ENCODE measurements around the gene GPRIN3. TPM values are rescaled to one million over a fixed set of nuclear protein-coding genes. Genes with fewer than 3 reads are reported as not detected.
"Not testable (repeated sequence)": the region's sequence is repeated elsewhere in the genome, so short reads cannot be mapped to it uniquely, and the experiment has no call there.

GPRIN3 gene
- total RNA-seq, 1 donor: 51.6 TPM

GRCh38 chr4:89329280-89329679 is 21.7 kb upstream of the GPRIN3 start:
- peaks cover 36% of the 10 kb centered on the region for H3K4me1 ChIP-seq (ENCODE audit: insufficient read depth, low read length)
- H3K4me3 ChIP-seq (ENCODE audit: low read length): no peak overlapping the region
- H3K27me3 ChIP-seq (ENCODE audit: insufficient read depth, low read length): no peaks in the 10 kb centered on the region

GRCh38 chr4:89324671-89325070 is 17.1 kb upstream of the GPRIN3 start:
- Histone ChIP-seq H3K27me3 (ENCODE audit: insufficient read depth, low read length) (no peaks in the 10 kb centered on the region), H3K4me3 (ENCODE audit: low read length) (no peak overlapping the region), H3K4me1 (ENCODE audit: insufficient read depth, low read length) (peaks cover 20% of the 10 kb centered on the region), H3K9me3 (ENCODE audit: low read depth, low read length) (no peaks in the 10 kb centered on the region)

More at GRCh38 chr4:89329280-89329679, 21.7 kb upstream of the GPRIN3 start:
- H3K9me3 ChIP-seq (ENCODE audit: low read depth, low read length): no peaks in the 10 kb centered on the region

DNA sequence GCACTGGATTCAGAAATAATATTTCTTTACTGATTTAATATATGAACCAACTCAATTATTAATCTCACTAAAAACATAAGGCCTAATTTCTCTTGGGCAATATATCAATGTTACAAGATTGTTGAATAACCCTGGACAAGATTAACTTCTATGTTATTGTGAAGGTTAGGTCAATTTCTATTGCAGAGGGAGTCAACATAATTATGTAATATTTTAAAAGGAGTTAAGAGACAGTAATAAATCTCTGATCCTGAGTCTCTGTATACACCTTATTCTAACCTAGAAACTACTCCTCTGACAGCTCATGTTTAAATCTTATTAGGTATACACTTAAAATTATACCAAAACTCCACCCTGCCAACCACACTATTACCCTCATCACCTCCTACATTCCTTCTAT is 15.1 kb upstream of the GPRIN3 start:
- H3K4me3 ChIP-seq (ENCODE audit: low read length): no peak overlapping the region
- peaks cover 30% of the 10 kb centered on the region for H3K4me1 ChIP-seq (ENCODE audit: insufficient read depth, low read length)
- H3K9me3 ChIP-seq (ENCODE audit: low read depth, low read length): no peaks in the 10 kb centered on the region
- H3K27me3 ChIP-seq (ENCODE audit: insufficient read depth, low read length): no peaks in the 10 kb centered on the region

DNA sequence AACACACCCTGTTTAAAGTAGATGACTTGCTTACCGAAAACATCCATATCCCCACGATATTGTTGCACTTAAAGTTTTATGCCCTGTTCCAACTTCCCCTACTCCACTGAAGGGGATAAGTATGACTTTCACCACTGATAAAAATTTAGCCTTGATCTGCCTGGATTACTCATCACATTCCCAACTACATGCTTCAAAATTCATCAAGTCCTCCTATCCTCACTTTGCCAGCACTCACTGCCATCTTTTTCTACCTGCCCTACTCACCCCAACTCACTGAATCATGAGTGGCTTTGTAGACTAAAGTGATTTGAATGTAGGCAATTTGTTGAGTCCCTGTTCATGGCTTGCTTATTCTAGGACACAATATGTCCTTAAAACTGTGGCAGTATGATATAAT is 12.2 kb upstream of the GPRIN3 start:
- H3K4me3 ChIP-seq (ENCODE audit: low read length): no peak overlapping the region
- H3K9me3 ChIP-seq (ENCODE audit: low read depth, low read length): no peaks in the 10 kb centered on the region
- no peaks in the 10 kb centered on the region for H3K27me3 ChIP-seq (ENCODE audit: insufficient read depth, low read length)
- peaks cover 39% of the 10 kb centered on the region for H3K4me1 ChIP-seq (ENCODE audit: insufficient read depth, low read length)

DNA sequence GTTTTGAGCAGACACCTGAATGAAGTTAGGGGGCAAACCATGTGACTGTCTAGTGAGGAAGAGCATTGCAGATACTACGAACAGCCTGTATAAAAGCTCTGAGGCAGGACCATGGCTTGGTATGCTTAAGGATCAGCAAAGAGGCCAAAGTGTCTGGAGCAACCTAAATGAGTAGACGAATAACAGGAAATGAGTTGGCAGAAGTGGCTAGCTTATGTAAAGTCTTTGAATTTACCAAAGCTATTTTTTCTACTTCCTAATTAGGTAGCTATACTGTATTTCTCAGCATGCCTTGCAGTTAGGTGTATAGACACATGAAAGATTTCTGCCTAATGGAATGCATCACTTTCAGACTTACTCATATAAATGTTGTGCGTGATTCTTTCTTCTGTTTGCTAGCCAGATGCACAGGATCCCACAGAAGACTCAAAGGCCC is 9.3 kb upstream of the GPRIN3 start:
- Histone ChIP-seq H3K4me3 (ENCODE audit: low read length) (no peak overlapping the region), H3K9me3 (ENCODE audit: low read depth, low read length) (no peaks in the 10 kb centered on the region), H3K4me1 (ENCODE audit: insufficient read depth, low read length) (peaks cover 34% of the 10 kb centered on the region), H3K27me3 (ENCODE audit: insufficient read depth, low read length) (no peaks in the 10 kb centered on the region)

GRCh38 chr4:89316211-89316610 is 8.6 kb upstream of the GPRIN3 start:
- H3K27me3 ChIP-seq (ENCODE audit: insufficient read depth, low read length): no peaks in the 10 kb centered on the region
- no peak overlapping the region for H3K4me3 ChIP-seq (ENCODE audit: low read length)
- no peaks in the 10 kb centered on the region for H3K9me3 ChIP-seq (ENCODE audit: low read depth, low read length)
- H3K4me1 ChIP-seq (ENCODE audit: insufficient read depth, low read length): peaks cover 34% of the 10 kb centered on the region

DNA sequence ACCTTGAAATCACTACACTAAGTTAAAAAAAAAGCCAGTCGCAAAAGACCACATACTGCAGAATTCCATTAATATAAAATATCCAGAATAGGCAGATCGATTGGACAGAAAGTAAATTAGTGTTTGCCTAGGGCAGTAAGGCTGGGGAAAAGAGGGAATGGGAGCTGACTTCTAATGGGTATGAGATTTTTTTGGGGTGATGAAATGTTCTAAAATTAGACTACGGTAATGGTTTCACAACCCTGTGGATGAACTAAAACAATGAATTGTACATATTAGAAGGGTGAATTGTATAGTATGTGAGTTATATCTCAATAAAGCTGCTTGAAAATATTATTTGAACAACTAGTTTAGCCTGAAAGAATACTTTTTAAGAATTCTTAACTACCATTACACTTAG is 6.7 kb upstream of the GPRIN3 start:
- H3K4me3 ChIP-seq (ENCODE audit: low read length): no peak overlapping the region
- no peaks in the 10 kb centered on the region for H3K27me3 ChIP-seq (ENCODE audit: insufficient read depth, low read length)
- H3K9me3 ChIP-seq (ENCODE audit: low read depth, low read length): no peaks in the 10 kb centered on the region
- H3K4me1 ChIP-seq (ENCODE audit: insufficient read depth, low read length): peaks cover 34% of the 10 kb centered on the region

- Histone ChIP-seq H3K4me1 (ENCODE audit: insufficient read depth, low read length) (peaks cover 26% of the 10 kb centered on the region), H3K27me3 (ENCODE audit: insufficient read depth, low read length) (no peaks in the 10 kb centered on the region), H3K9me3 (ENCODE audit: low read depth, low read length) (no peaks in the 10 kb centered on the region), H3K4me3 (ENCODE audit: low read length) (no peak overlapping the region)
Observed at GRCh38 chr4:89312066-89312465, 4.5 kb upstream of the GPRIN3 start.

GRCh38 chr4:89311433-89311832 is 3.8 kb upstream of the GPRIN3 start:
- no peaks in the 10 kb centered on the region for H3K9me3 ChIP-seq (ENCODE audit: low read depth, low read length)
- no peak overlapping the region for H3K4me3 ChIP-seq (ENCODE audit: low read length)
- no peaks in the 10 kb centered on the region for H3K27me3 ChIP-seq (ENCODE audit: insufficient read depth, low read length)
- peaks cover 25% of the 10 kb centered on the region for H3K4me1 ChIP-seq (ENCODE audit: insufficient read depth, low read length)

- not testable (repeated sequence) for H3K4me3 ChIP-seq (ENCODE audit: low read length); H3K9me3 ChIP-seq (ENCODE audit: low read depth, low read length); H3K27me3 ChIP-seq (ENCODE audit: insufficient read depth, low read length)
- peaks cover 34% of the 10 kb centered on the region for H3K4me1 ChIP-seq (ENCODE audit: insufficient read depth, low read length)
Observed at GRCh38 chr4:89309154-89309553, 1.6 kb upstream of the GPRIN3 start.

DNA sequence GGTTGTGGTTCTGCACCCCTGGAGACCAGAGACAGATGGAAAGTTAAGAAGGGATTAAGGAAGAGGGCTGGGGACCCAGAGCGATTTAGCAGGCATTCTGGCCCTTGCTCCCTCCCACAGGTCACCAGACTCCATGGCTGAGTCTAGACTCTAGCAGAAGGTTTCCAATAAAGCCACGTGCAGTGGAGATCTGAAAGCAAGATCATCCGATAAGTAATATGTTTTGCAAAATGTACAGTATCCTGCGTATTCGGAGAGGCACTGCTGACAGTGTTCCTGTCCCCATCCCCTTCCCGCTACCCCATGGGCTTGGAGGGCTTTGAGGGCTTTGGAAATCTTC is 531 bp upstream of the GPRIN3 start:
- Histone ChIP-seq H3K27me3 (ENCODE audit: insufficient read depth, low read length) (no peaks in the 10 kb centered on the region), H3K4me1 (ENCODE audit: insufficient read depth, low read length) (peaks cover 42% of the 10 kb centered on the region), H3K9me3 (ENCODE audit: low read depth, low read length) (no peaks in the 10 kb centered on the region), H3K4me3 (ENCODE audit: low read length) (peak overlapping the region; percentile 74)

- H3K27me3 ChIP-seq (ENCODE audit: insufficient read depth, low read length): no peaks in the 10 kb centered on the region
- peak overlapping the region; percentile 74 for H3K4me3 ChIP-seq (ENCODE audit: low read length)
- H3K9me3 ChIP-seq (ENCODE audit: low read depth, low read length): no peaks in the 10 kb centered on the region
- peaks cover 50% of the 10 kb centered on the region for H3K4me1 ChIP-seq (ENCODE audit: insufficient read depth, low read length)
Observed at GRCh38 chr4:89307178-89307445, 488 bp downstream of the GPRIN3 start.

DNA sequence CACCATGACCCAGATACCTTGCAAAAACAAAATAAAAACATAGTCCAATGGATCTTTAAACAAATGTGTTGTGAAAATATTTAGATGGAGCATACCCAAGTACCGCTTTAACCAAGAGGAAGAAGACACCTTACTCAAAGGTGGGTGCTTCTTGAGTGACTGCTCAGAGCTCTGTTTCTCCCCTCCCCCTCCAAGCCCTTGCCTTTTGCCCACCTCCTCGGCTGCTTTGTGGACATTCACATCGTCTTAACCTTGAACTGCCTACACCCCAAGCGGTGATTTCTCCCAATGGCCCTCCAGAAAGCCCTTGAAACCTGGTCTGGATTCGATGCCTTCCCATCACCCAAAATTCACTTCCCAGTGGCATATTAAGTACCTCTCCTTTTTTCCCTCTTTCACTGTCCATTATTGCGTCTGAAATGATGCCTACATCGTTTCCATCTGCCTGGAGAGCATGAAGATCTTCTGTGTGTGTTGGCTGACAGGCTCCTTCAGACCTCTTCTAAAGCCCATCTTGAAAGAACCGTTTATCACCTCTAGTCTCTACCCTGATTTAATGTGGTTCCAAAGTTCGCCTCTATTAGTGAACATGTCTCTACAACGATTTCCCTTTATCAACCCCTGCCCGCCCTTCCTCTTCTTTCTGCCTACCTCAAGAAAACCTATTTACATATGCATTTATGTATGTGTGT is 968 bp downstream of the GPRIN3 start:
- peaks cover 55% of the 10 kb centered on the region for H3K4me1 ChIP-seq (ENCODE audit: insufficient read depth, low read length)
- no peaks in the 10 kb centered on the region for H3K9me3 ChIP-seq (ENCODE audit: low read depth, low read length)
- peak overlapping the region; percentile 74 for H3K4me3 ChIP-seq (ENCODE audit: low read length)
- no peaks in the 10 kb centered on the region for H3K27me3 ChIP-seq (ENCODE audit: insufficient read depth, low read length)

- Histone ChIP-seq H3K4me1 (ENCODE audit: insufficient read depth, low read length) (peaks cover 57% of the 10 kb centered on the region), H3K4me3 (ENCODE audit: low read length) (peak overlapping the region; percentile 74), H3K9me3 (ENCODE audit: low read depth, low read length) (no peaks in the 10 kb centered on the region), H3K27me3 (ENCODE audit: insufficient read depth, low read length) (no peaks in the 10 kb centered on the region)
Observed at GRCh38 chr4:89305712-89306437, 1.7 kb downstream of the GPRIN3 start.

- Histone ChIP-seq H3K9me3 (ENCODE audit: low read depth, low read length) (no peaks in the 10 kb centered on the region), H3K4me1 (ENCODE audit: insufficient read depth, low read length) (peaks cover 64% of the 10 kb centered on the region), H3K27me3 (ENCODE audit: insufficient read depth, low read length) (no peaks in the 10 kb centered on the region), H3K4me3 (ENCODE audit: low read length) (peak overlapping the region; percentile 74)
Observed at GRCh38 chr4:89305028-89305427, 2.6 kb downstream of the GPRIN3 start.

DNA sequence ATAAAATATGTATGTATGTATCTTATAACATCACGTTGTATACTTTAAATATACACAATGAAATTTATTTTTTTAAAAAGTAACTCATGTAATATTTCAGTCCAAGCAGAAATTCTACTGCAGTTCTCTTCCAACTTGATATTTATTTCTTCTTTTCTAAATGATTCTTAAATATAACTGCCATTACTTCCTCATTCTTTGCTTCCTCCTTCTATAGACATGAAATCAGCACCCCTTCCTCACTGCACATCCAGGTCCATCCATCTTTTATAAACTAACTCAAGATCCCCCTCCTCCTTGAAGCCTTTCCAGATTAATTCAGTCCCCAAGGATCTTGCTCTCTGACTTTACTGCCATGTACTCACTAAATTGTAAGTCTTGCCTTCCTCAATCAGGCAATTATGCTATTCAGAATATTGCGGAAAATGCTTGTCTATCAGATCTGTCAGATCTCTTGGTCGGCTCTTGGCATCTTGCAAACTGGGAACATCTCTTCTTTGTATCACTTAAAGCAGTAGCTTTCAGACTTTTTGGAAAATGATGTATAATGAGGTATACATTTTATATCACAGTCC is 3.7 kb downstream of the GPRIN3 start:
- H3K4me3 ChIP-seq (ENCODE audit: low read length): peak overlapping the region; percentile 10
- no peaks in the 10 kb centered on the region for H3K9me3 ChIP-seq (ENCODE audit: low read depth, low read length)
- H3K4me1 ChIP-seq (ENCODE audit: insufficient read depth, low read length): peaks cover 73% of the 10 kb centered on the region
- H3K27me3 ChIP-seq (ENCODE audit: insufficient read depth, low read length): no peaks in the 10 kb centered on the region

Data from mononuclear cell (primary cell).